CD4-positive, alpha-beta T cell treated with Interleukin-6 at 100 ng/mL for 8 hours (primary cell): ENCODE results near the gene ALDH2.
"Not testable (repeated sequence)": the region's sequence is repeated elsewhere in the genome, so short reads cannot be mapped to it uniquely, and the experiment has no call there.

Experiments used
- DNase-seq: peaks from one replicate; pipeline ENCODE4 v3.0.0-alpha.2; 2020; ENCODE audit warnings: mixed read lengths, low spot score

The ALDH2 gene

GRCh38 chr12:111759271-111759670 is 7.5 kb upstream of the ALDH2 start:
- no peak for DNase-seq

GRCh38 chr12:111759991-111760390 is 6.7 kb upstream of the ALDH2 start:
- DNase-seq: no peak

GRCh38 chr12:111761099-111761498 is 5.6 kb upstream of the ALDH2 start:
- no peak for DNase-seq

- no peak for DNase-seq
Measured at GRCh38 chr12:111761706-111762105, 5.0 kb upstream of the ALDH2 start.

- not testable (repeated sequence) for DNase-seq
Measured at GRCh38 chr12:111763552-111763951, 3.2 kb upstream of the ALDH2 start.

GRCh38 chr12:111764120-111764821 is 2.5 kb upstream of the ALDH2 start:
- DNase-seq: no peak

GRCh38 chr12:111767362-111768158 is 827 bp downstream of the ALDH2 start:
- no peak for DNase-seq

GRCh38 chr12:111768159-111768895 is 1.6 kb downstream of the ALDH2 start:
- no peak for DNase-seq

- DNase-seq: no peak
Measured at GRCh38 chr12:111769599-111769998, 2.9 kb downstream of the ALDH2 start.

GRCh38 chr12:111773801-111774551 is 7.2 kb downstream of the ALDH2 start:
- DNase-seq: no peak

- DNase-seq: no peak
Measured at GRCh38 chr12:111775205-111776193, 8.8 kb downstream of the ALDH2 start.

- DNase-seq: no peak
Measured at GRCh38 chr12:111776836-111777344, 10.2 kb downstream of the ALDH2 start.

- no peak for DNase-seq
Measured at GRCh38 chr12:111777345-111778045, 10.8 kb downstream of the ALDH2 start.

- no peak for DNase-seq
Measured at GRCh38 chr12:111780166-111780565, 13.4 kb downstream of the ALDH2 start.

GRCh38 chr12:111780615-111781014 is 13.9 kb downstream of the ALDH2 start:
- no peak for DNase-seq

GRCh38 chr12:111781085-111781658 is 14.4 kb downstream of the ALDH2 start:
- no peak for DNase-seq

- DNase-seq: no peak
Measured at GRCh38 chr12:111783046-111783445, 16.3 kb downstream of the ALDH2 start.

- no peak for DNase-seq
Measured at GRCh38 chr12:111784953-111785352, 18.2 kb downstream of the ALDH2 start.

- DNase-seq: no peak
Measured at GRCh38 chr12:111785651-111786050, 18.9 kb downstream of the ALDH2 start.
